HepG2 (cell line): ENCODE results near the gene GSK3B. TPM values are rescaled to one million over a fixed set of nuclear protein-coding genes. Genes with fewer than 3 reads are reported as not detected.

ENCODE experiments used
- ATAC-seq: fragments of 200-7000 bp; cut with Tn5 transposase; 3 replicates; pipeline ENCODE4 v1.9.1; 2020; ENCODE audit warnings: mild to moderate bottlenecking, moderate library complexity
- BruUV-seq: library from RNA; stranded (reverse); fragments of 400-500 nt; replicated peaks from 2 replicates; lab custom pipeline; 2021; lab: Mats Ljungman, UMichigan
- CTCF ChIA-PET: fragments of 300-600 bp; formaldehyde crosslinking; extraction: SDS; loops from one replicate; lab custom pipeline; 2021; ENCODE audit warnings: low total read pairs, inconsistent platforms, low intra/inter-chr PET ratio; lab: Yijun Ruan, JAX
- POLR2A ChIA-PET: fragments of 350-600 bp; sonication (Branson Sonifier 250); formaldehyde crosslinking; loops from one replicate; lab custom pipeline; 2020; ENCODE audit warnings: antibody characterized with exemption, inconsistent platforms; lab: Yijun Ruan, JAX
- DNase-seq: peaks from one replicate; pipeline ENCODE4 v3.0.0-alpha.2; 2015; ENCODE audit warnings: low spot score
- FAIRE-seq: peaks from 3 replicates; lab custom pipeline; 2011; peaks lifted over from hg19 to GRCh38; lab: Jason Lieb, UNC
- H2AFZ ChIP-seq: one replicate; pipeline ENCODE4 v1.6.1; 2011; ENCODE audit warnings: low read length, inconsistent platforms
- H3K27ac ChIP-seq: fragments of 300-600 bp; 3 replicates; pipeline ENCODE4 v1.8.0; 2011; ENCODE audit warnings: mixed run types, mild to moderate bottlenecking, mixed read lengths, low read length, inconsistent platforms; ENCODE audit not compliant: insufficient read depth; ENCODE audit errors: extremely low read length
- H3K27me3 ChIP-seq, 2 experiments: fragments of 200-600 bp in 1 of 2; 2 replicates in 1 of 2; 3 replicates in 1 of 2; pipeline versions ENCODE4 v1.6.0 to v1.8.0; 2011; ENCODE audit warnings: low read length in 2 of 2, mild to moderate bottlenecking in 2 of 2, moderate library complexity in 2 of 2, inconsistent platforms in 1 of 2; ENCODE audit not compliant: insufficient read depth in 2 of 2, control insufficient read depth in 1 of 2
- H3K36me3 ChIP-seq, 2 experiments: fragments of 200-600 bp in 1 of 2; replicated peaks in 1 of 2; 2 replicates in 1 of 2; 3 replicates in 1 of 2; pipeline versions ENCODE4 v1.5.1 to v1.8.0; 2011; ENCODE audit warnings: low read length in 2 of 2, inconsistent platforms in 1 of 2; ENCODE audit not compliant: insufficient read depth in 2 of 2, control insufficient read depth in 1 of 2
- H3K4me1 ChIP-seq: 2 replicates; pipeline ENCODE4 v1.5.1; 2012; ENCODE audit warnings: low read length, inconsistent platforms; ENCODE audit not compliant: insufficient read depth
- H3K4me2 ChIP-seq: 2 replicates; pipeline ENCODE4 v1.6.0; 2011; ENCODE audit warnings: low read depth, low read length, inconsistent platforms
- H3K4me3 ChIP-seq, 3 experiments: fragments of 200-600 bp in 1 of 3; sonication (generic), shearing (Covaris generic) in 1 of 3; replicated peaks in 1 of 3; 2 replicates each; pipeline ENCODE4 v1.5.1; 2011 to 2016; ENCODE audit warnings: low read length in 3 of 3, inconsistent platforms in 2 of 3, low read depth in 2 of 3, mild to moderate bottlenecking in 2 of 3, control low read depth in 1 of 3, mixed read lengths in 1 of 3; ENCODE audit not compliant: insufficient read depth in 1 of 3
- H3K79me2 ChIP-seq: one replicate; pipeline ENCODE4 v1.6.1; 2011; ENCODE audit warnings: low read length, inconsistent platforms; ENCODE audit not compliant: insufficient read depth
- H3K9ac ChIP-seq: 2 replicates; pipeline ENCODE4 v1.6.0; 2011; ENCODE audit warnings: mild to moderate bottlenecking, low read depth, low read length, inconsistent platforms; ENCODE audit not compliant: insufficient read depth
- H3K9me3 ChIP-seq: 2 replicates; pipeline ENCODE4 v1.5.1; 2012; ENCODE audit warnings: mild to moderate bottlenecking, low read length
- H4K20me1 ChIP-seq: 2 replicates; pipeline ENCODE4 v1.6.0; 2011; ENCODE audit warnings: inconsistent platforms, mild to moderate bottlenecking, low read length, moderate library complexity; ENCODE audit not compliant: insufficient read depth
- MXD4 ChIP-seq: IDR thresholded peaks from 2 replicates; pipeline ENCODE4 v1.6.1; 2016; ENCODE audit warnings: mild to moderate bottlenecking, missing biosample characterization, missing genetic modification reagents
- ZBTB25 ChIP-seq: IDR thresholded peaks from 2 replicates; pipeline ENCODE4 v1.6.1; 2018; ENCODE audit warnings: missing genetic modification reagents
- ZBTB38 ChIP-seq: sonication (generic); formaldehyde crosslinking; IDR thresholded peaks from 2 replicates; pipeline ENCODE4 v1.5.1; 2020; ENCODE audit warnings: mild to moderate bottlenecking, missing genetic modification reagents
- ZMYM3 ChIP-seq: sonication (generic); formaldehyde crosslinking; IDR thresholded peaks from 2 replicates; pipeline ENCODE4 v1.5.1; 2020; ENCODE audit warnings: mild to moderate bottlenecking, missing genetic modification reagents
- ZNF501 ChIP-seq: sonication (generic); formaldehyde crosslinking; IDR thresholded peaks from 2 replicates; pipeline ENCODE4 v1.5.1; 2020; ENCODE audit warnings: mild to moderate bottlenecking, moderate library complexity, missing genetic modification reagents
- ZNF646 ChIP-seq: sonication (generic); formaldehyde crosslinking; IDR thresholded peaks from 2 replicates; pipeline ENCODE4 v1.9.0; 2021; ENCODE audit warnings: mild to moderate bottlenecking, missing genetic modification reagents
- WGBS: methylation state at CpG from one replicate; pipeline ENCODE4 v1.1.6; 2017; ENCODE audit warnings: low lambda C conversion rate; 5-methylcytosine and 5-hydroxymethylcytosine counted together
- in situ Hi-C: cut with HindIII; loops from 2 replicates; pipeline ENCODE4 v1.10.0; 2017; ENCODE audit warnings: low pct_unique_long_range_greater_than_20kb; ENCODE audit not compliant: extremely low pct_ligation_motif_present
- intact Hi-C: fragments of 100-400 bp; cut with micrococcal nuclease; formaldehyde crosslinking; loops from one replicate; pipeline ENCODE4 v1.10.0; 2022; ENCODE audit not compliant: unreplicated experiment
- polyA plus RNA-seq, 8 experiments: library from polyadenylated mRNA; depleted of rRNA in 3 of 8; stranded (reverse) in 7 of 8; unstranded in 1 of 8; fragments of >200 nt; fragmentation: Illumina TruSeq in 4 of 8; extraction: Trizol in 4 of 8; gene quantifications; 2 replicates each; pipeline versions ENCODE4 v1.2.1 to v1.2.3, GENCODE V29; 2011 to 2016; ENCODE audit warnings: low read depth in 4 of 8, missing spikeins in 1 of 8, mixed read lengths in 1 of 8; ENCODE audit not compliant: insufficient read depth in 1 of 8
- total RNA-seq, 5 experiments: library from RNA; depleted of rRNA; stranded (reverse); fragments of >200 nt; fragmentation: Illumina TruSeq; extraction: Trizol; gene quantifications; 2 replicates each; pipeline ENCODE4 v1.2.3, GENCODE V29; 2016; ENCODE audit warnings: low read depth in 1 of 5

The GSK3B gene
- total and polyA plus RNA-seq, 2 of the 13 experiments (the other 11 are each of a cell fraction or from before 2014, with no cell fraction given), result 22.3 to 30.1 TPM

GRCh38 chr3:119778811-119779210, 315.4 kb downstream of the GSK3B start (continued):
- TF ChIP-seq ZBTB25 (CRISPR knock-in tag), result no peak

GRCh38 chr3:119778176-119778575, 316.1 kb downstream of the GSK3B start:
- Histone ChIP-seq H3K27me3 (no peaks in the 10 kb centered on the region), H3K4me2 (no peak overlapping the region), H3K9me3 (no peaks in the 10 kb centered on the region), H3K4me1 (peaks cover 37% of the 10 kb centered on the region), H3K36me3 (no peaks in the 10 kb centered on the region), H3K4me3 (no peak overlapping the region), H2AFZ (no peak overlapping the region), H3K79me2 (no peaks in the 10 kb centered on the region), H4K20me1 (no peaks in the 10 kb centered on the region), H3K27ac (no peak overlapping the region), H3K9ac (no peak overlapping the region)
- no peak for ATAC-seq
- ChIA-PET CTCF (no interaction called here), POLR2A (interaction anchor here (2.5 kb wide), 1 partner anchor 17 kb away, joined by 7 read pairs; no protein-coding TSS in a partner anchor)
- no peak for DNase-seq
- no TSS peak for BruUV-seq
- TF ChIP-seq ZNF501 (CRISPR knock-in tag) (no peak), MXD4 (CRISPR knock-in tag) (no peak), ZBTB38 (no peak), ZNF646 (CRISPR knock-in tag) (no peak), ZMYM3 (CRISPR knock-in tag) (no peak)
- no peak for FAIRE-seq
- intact Hi-C loops (no loop called here), in situ Hi-C loops (no loop called here)
- WGBS, result 97% methylated on average over 1 of the region's 1 CpG
